PC-9 (cell line): Measurements from ENCODE around the gene GPBAR1. TPM values are rescaled to one million over a fixed set of nuclear protein-coding genes. Genes with fewer than 3 reads are reported as not detected.
A peak's percentile ranks its signal among the peaks of the same experiment; 100 is the strongest.

Experiments
- BruUV-seq: library from RNA; stranded (reverse); fragments of 400-500 nt; replicated peaks from 2 replicates; lab custom pipeline; 2021; lab: Mats Ljungman, UMichigan
- CTCF ChIA-PET: fragments of 300-600 bp; sonication (Branson Sonifier 250); formaldehyde crosslinking; loops from one replicate; lab custom pipeline; 2022; ENCODE audit warnings: antibody characterized with exemption; lab: Charles Lee
- POLR2A ChIA-PET: fragments of 300-600 bp; sonication (Branson Sonifier 250); formaldehyde crosslinking; loops from one replicate; lab custom pipeline; 2022; ENCODE audit warnings: antibody characterized with exemption; ENCODE audit not compliant: unreplicated experiment; lab: Charles Lee
- DNase-seq, 2 experiments: peaks; one replicate each; pipeline versions ENCODE4 v3.0.0 to v3.0.0-alpha.2; 2015 to 2022; ENCODE audit warnings: mixed read lengths in 1 of 2
- H2AFZ ChIP-seq: fragments of 200-600 bp; sonication (generic); 2 replicates; pipeline ENCODE4 v1.8.1; 2017; ENCODE audit warnings: antibody characterized with exemption
- H3F3A ChIP-seq: fragments of 200-600 bp; sonication (generic); 2 replicates; pipeline ENCODE4 v1.8.1; 2017; ENCODE audit warnings: antibody characterized with exemption, mild to moderate bottlenecking, low read depth; ENCODE audit not compliant: insufficient read depth
- H3K27ac ChIP-seq: fragments of 200-600 bp; sonication (generic); 2 replicates; pipeline ENCODE4 v1.6.1; 2016; ENCODE audit warnings: mixed run types
- H3K27me3 ChIP-seq: fragments of 200-600 bp; sonication (generic); 2 replicates; pipeline ENCODE4 v1.6.1; 2016; ENCODE audit warnings: low read depth, mixed run types; ENCODE audit not compliant: insufficient read depth
- H3K36me3 ChIP-seq: fragments of 200-600 bp; sonication (generic); 2 replicates; pipeline ENCODE4 v1.6.1; 2016; ENCODE audit warnings: low read depth, mixed run types
- H3K4me1 ChIP-seq: fragments of 200-600 bp; sonication (generic); replicated peaks from 2 replicates; pipeline ENCODE4 v1.6.1; 2016; ENCODE audit warnings: mixed run types; ENCODE audit not compliant: insufficient read depth
- H3K4me2 ChIP-seq: fragments of 200-600 bp; sonication (generic); 2 replicates; pipeline ENCODE4 v1.6.1; 2017; ENCODE audit warnings: mixed run types
- H3K4me3 ChIP-seq: fragments of 200-600 bp; sonication (generic); 2 replicates; pipeline ENCODE4 v1.6.1; 2016; ENCODE audit warnings: mixed run types
- H3K79me2 ChIP-seq: fragments of 200-600 bp; sonication (generic); 2 replicates; pipeline ENCODE4 v1.6.1; 2017; ENCODE audit warnings: low read depth, mixed run types
- H3K9me2 ChIP-seq: fragments of 200-600 bp; sonication (generic); 2 replicates; pipeline ENCODE4 v1.8.1; 2017; ENCODE audit warnings: mild to moderate bottlenecking; ENCODE audit not compliant: insufficient read depth
- H3K9me3 ChIP-seq: fragments of 200-600 bp; sonication (generic); 2 replicates; pipeline ENCODE4 v1.8.1; 2016; ENCODE audit warnings: low read depth; ENCODE audit not compliant: insufficient read depth
- H4K20me1 ChIP-seq: fragments of 200-600 bp; sonication (generic); 2 replicates; pipeline ENCODE4 v1.8.1; 2017; ENCODE audit not compliant: insufficient read depth
- EZH2 ChIP-seq: fragments of 200-600 bp; sonication (generic); IDR thresholded peaks from 2 replicates; pipeline ENCODE4 v1.8.0; 2017; ENCODE audit warnings: antibody characterized with exemption, low read depth
- intact Hi-C: fragments of 100-400 bp; cut with micrococcal nuclease; formaldehyde crosslinking; loops from one replicate; pipeline ENCODE4 v1.10.0; 2022; ENCODE audit not compliant: unreplicated experiment
- total RNA-seq: library from RNA; stranded (reverse); gene quantifications from 2 replicates; pipeline ENCODE4 v1.2.3, GENCODE V29; 2021
- TF ChIP-seq, protein P1 (sequence below): fragments of 200-600 bp; sonication (generic); conservative IDR thresholded peaks from 2 replicates; pipeline ENCODE4 v1.6.1; 2017; ENCODE audit warnings: mixed run types, antibody characterized with exemption, mild to moderate bottlenecking, moderate library complexity

Gene GPBAR1
- total RNA-seq, 1 experiment from 2014 or later, result 0.22 TPM

GRCh38 chr2:218271487-218271797, 10.6 kb downstream of the GPBAR1 start:
- Histone ChIP-seq H2AFZ (peak overlapping the region; percentile 77; the same call in 1 of the 2 replicates), H4K20me1 (peaks cover 19% of the 10 kb centered on the region), H3K36me3 (peaks cover 18% of the 10 kb centered on the region), H3K4me3 (peak overlapping the region; percentile 91), H3K4me2 (peak overlapping the region; percentile 97), H3K27me3 (no peaks in the 10 kb centered on the region), H3K27ac (peak overlapping the region; percentile 52), H3K9me2 (no peaks in the 10 kb centered on the region), H3K4me1 (peaks cover 39% of the 10 kb centered on the region), H3K9me3 (no peaks in the 10 kb centered on the region), H3K79me2 (peaks cover 52% of the 10 kb centered on the region), H3F3A (peaks cover 37% of the 10 kb centered on the region)
- ChIA-PET CTCF (interaction anchor here (0.8 to 2.9 kb wide), 5 partner anchors 11 to 125 kb away, joined by 3 to 26 read pairs (median 4); partner anchors contain the start of genes CATIP and TMBIM1), POLR2A (interaction anchor here (0.5 to 0.9 kb wide), 4 partner anchors 24 to 117 kb away, joined by 3 to 4 read pairs (median 3); no protein-coding TSS in a partner anchor)
- DNase-seq, result peak; percentile 49 to 72
- intact Hi-C loops, result loop anchor here (5.0 to 10.0 kb wide), 3 partner anchors 84 to 576 kb away; partner anchors contain the start of genes BCS1L and ZNF142
- TF ChIP-seq, protein P1, sequence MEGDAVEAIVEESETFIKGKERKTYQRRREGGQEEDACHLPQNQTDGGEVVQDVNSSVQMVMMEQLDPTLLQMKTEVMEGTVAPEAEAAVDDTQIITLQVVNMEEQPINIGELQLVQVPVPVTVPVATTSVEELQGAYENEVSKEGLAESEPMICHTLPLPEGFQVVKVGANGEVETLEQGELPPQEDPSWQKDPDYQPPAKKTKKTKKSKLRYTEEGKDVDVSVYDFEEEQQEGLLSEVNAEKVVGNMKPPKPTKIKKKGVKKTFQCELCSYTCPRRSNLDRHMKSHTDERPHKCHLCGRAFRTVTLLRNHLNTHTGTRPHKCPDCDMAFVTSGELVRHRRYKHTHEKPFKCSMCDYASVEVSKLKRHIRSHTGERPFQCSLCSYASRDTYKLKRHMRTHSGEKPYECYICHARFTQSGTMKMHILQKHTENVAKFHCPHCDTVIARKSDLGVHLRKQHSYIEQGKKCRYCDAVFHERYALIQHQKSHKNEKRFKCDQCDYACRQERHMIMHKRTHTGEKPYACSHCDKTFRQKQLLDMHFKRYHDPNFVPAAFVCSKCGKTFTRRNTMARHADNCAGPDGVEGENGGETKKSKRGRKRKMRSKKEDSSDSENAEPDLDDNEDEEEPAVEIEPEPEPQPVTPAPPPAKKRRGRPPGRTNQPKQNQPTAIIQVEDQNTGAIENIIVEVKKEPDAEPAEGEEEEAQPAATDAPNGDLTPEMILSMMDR, result no peak
- no peak for TF ChIP-seq EZH2
- no TSS peak for BruUV-seq

DNA sequence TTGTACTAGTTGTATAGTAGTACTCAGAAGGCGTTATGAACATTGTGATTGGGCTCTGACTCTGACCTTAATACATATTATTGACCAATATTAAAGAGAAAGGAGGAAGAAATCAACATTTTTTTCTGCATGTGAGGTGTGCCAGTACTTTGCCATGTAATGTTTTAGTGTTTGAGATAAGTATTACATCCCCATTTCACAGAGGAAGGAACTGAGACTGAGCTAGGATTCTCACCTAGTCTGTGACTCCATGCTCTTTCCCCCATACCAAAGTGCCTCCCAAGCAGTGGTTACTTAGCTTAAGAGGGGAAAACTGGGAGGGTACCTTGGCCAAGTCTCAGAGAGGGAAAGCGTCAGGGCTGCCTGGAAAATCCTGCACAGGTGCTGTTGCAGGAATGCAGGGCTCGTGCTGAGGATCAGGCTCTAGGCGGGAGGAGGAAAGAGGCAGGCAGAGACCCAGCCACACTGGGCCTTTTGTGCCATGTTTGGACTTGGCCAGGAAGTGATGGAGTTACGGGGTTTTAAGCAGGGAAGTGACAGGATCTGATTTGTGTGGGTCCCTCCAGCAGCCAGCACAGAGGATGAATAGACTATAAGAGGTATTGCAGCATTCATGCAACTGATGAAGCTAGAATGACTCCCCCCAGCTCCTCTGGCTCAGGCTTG, 11.2 kb downstream of the GPBAR1 start:
- POLR2A ChIA-PET, result interaction anchor here (0.5 to 0.9 kb wide), 4 partner anchors 23 to 730 kb away, joined by 3 to 4 read pairs (median 3); no protein-coding TSS in a partner anchor

More for the DNA sequence above, 11.2 kb downstream of the GPBAR1 start:
- peak overlapping the region; percentile 97 for H3K4me2 ChIP-seq
- DNase-seq, result no peak
- peak overlapping the region; percentile 52 for H3K27ac ChIP-seq
- no peaks in the 10 kb centered on the region for H3K27me3 ChIP-seq
- H3K79me2 ChIP-seq, result peaks cover 48% of the 10 kb centered on the region
- intact Hi-C loops, result loop anchor here (1.0 to 10.0 kb wide), 9 partner anchors 15 to 575 kb away; partner anchors contain the start of genes BCS1L and ZNF142
- peak overlapping the region; percentile 91; the same call in 1 of the 2 replicates for H3K4me3 ChIP-seq
- peaks cover 37% of the 10 kb centered on the region for H3F3A ChIP-seq
- H3K9me2 ChIP-seq, result no peaks in the 10 kb centered on the region
- CTCF ChIA-PET, result interaction anchor here (0.6 to 2.9 kb wide), 9 partner anchors 11 to 315 kb away, joined by 3 to 26 read pairs (median 6); partner anchors contain the start of genes CATIP, CTDSP1 and TMBIM1
- H3K9me3 ChIP-seq, result no peaks in the 10 kb centered on the region
- peaks cover 15% of the 10 kb centered on the region for H4K20me1 ChIP-seq
- TF ChIP-seq, protein P1, result no peak
- TF ChIP-seq EZH2, result no peak
- BruUV-seq, result TSS peak; percentile 23
- H3K4me1 ChIP-seq, result peaks cover 39% of the 10 kb centered on the region
- H3K36me3 ChIP-seq, result peaks cover 23% of the 10 kb centered on the region
- no peak overlapping the region for H2AFZ ChIP-seq
